Mucosa of stomach (tissue), 1 donor: Measurements from ENCODE around the gene KRT13.

Experiments used
- H3K27me3 ChIP-seq: one replicate; pipeline ENCODE4 v1.7.0; 2013; ENCODE audit warnings: mild to moderate bottlenecking, low read length; ENCODE audit not compliant: control insufficient read depth, insufficient read depth
- H3K36me3 ChIP-seq: one replicate; pipeline ENCODE4 v1.7.0; 2013; ENCODE audit warnings: low read length; ENCODE audit not compliant: control insufficient read depth, insufficient read depth
- H3K4me1 ChIP-seq: one replicate; pipeline ENCODE4 v1.7.0; 2013; ENCODE audit warnings: mild to moderate bottlenecking, low read length; ENCODE audit not compliant: control insufficient read depth, insufficient read depth
- H3K4me3 ChIP-seq: one replicate; pipeline ENCODE4 v1.7.0; 2013; ENCODE audit warnings: low read length
- H3K9ac ChIP-seq: one replicate; pipeline ENCODE4 v1.7.0; 2013; ENCODE audit warnings: mild to moderate bottlenecking, low read length, moderate library complexity
- H3K9me3 ChIP-seq: one replicate; pipeline ENCODE4 v1.7.0; 2013; ENCODE audit warnings: mild to moderate bottlenecking, low read length, moderate library complexity; ENCODE audit not compliant: control insufficient read depth
- donor health status: Pancreatic carcinoma.

The KRT13 gene

DNA sequence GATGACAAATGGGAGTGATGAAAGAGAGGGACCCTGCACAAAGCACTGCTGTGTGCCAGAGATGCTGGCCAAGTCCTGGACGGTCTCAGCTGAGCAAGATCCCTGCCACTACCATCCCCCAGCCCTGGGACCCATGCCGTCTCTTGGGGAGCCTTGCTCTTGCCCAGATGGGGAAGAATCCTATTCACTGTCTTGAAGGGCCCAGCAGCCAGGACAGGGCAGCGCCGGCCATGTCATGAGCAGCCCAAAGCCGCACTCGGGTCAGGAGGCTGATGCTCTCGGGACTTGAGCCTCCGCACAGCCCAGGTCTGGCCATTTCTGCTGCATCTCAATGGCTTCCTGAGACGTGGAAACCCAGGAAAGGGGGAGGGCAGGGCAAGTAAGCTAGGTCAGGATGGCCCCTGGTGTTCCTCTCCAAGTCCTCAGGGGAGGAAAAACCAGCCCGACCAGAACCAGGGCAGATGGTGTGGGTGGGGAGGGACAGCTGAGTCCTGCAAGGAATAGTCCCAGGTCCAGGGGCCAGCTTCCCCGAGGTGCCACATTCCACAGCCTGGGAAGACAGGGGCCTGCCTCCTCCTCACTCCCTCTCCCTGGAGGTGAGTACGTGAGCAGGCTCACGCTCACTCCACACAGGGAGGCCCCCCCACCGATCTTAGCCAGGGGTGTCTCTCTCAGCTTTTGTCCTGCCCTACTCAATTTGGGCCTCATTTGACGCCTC, 30.5 kb upstream of the KRT13 start:
- H3K4me1 ChIP-seq = peaks cover 2% of the 10 kb centered on the region

GRCh38 chr17:41534899-41535546, 29.6 kb upstream of the KRT13 start:
- H3K9ac ChIP-seq = no peak overlapping the region
- H3K4me1 ChIP-seq = peaks cover 10% of the 10 kb centered on the region
- H3K9me3 ChIP-seq = no peaks in the 10 kb centered on the region
- no peaks in the 10 kb centered on the region for H3K27me3 ChIP-seq
- no peaks in the 10 kb centered on the region for H3K36me3 ChIP-seq
- H3K4me3 ChIP-seq = no peak overlapping the region

More for the DNA sequence above, 30.5 kb upstream of the KRT13 start:
- Histone ChIP-seq H3K4me3 (no peak overlapping the region), H3K9me3 (no peaks in the 10 kb centered on the region), H3K36me3 (no peaks in the 10 kb centered on the region), H3K9ac (no peak overlapping the region), H3K27me3 (no peaks in the 10 kb centered on the region)

GRCh38 chr17:41533613-41534012, 28.2 kb upstream of the KRT13 start:
- Histone ChIP-seq H3K4me1 (peaks cover 24% of the 10 kb centered on the region), H3K9me3 (no peaks in the 10 kb centered on the region), H3K36me3 (no peaks in the 10 kb centered on the region), H3K27me3 (peaks cover 9% of the 10 kb centered on the region), H3K9ac (no peak overlapping the region), H3K4me3 (no peak overlapping the region)

DNA sequence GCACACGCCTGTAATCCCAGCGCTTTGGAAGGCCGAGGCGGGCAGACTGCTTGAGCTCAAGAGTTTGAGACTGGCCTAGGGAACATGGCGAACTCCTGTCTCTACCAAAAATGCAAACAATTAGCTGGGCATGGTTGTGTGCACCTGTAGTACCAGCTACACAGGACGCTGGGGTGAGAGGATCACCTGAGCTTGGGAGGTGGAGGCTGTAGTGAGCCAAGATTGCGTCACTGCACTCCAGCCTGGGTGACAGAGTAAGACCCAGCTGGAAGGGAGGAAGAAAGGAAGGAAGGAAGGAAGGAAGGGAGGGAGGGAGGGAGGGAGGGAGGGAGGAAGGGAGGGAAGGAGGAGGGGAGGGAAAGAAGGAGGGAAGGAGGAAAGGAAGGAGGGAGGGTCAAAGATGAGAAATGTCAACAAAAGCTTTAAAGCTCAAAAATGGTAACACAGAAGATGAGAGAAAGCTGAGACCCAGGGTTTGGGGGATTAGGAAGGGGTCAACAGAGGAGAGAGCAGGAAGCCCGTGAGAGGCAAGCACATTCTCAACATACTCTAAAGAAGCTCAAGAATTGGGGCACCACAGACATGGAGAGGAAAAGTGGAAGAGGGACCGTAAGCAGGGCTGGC, 27.6 kb upstream of the KRT13 start:
- Histone ChIP-seq H3K27me3 (peaks cover 13% of the 10 kb centered on the region), H3K4me1 (peaks cover 27% of the 10 kb centered on the region), H3K36me3 (no peaks in the 10 kb centered on the region), H3K4me3 (no peak overlapping the region), H3K9me3 (no peaks in the 10 kb centered on the region), H3K9ac (no peak overlapping the region)

GRCh38 chr17:41531993-41532392, 26.6 kb upstream of the KRT13 start:
- Histone ChIP-seq H3K9me3 (no peaks in the 10 kb centered on the region), H3K36me3 (peaks cover 3% of the 10 kb centered on the region), H3K4me3 (no peak overlapping the region), H3K27me3 (peaks cover 23% of the 10 kb centered on the region), H3K9ac (no peak overlapping the region), H3K4me1 (peaks cover 32% of the 10 kb centered on the region)

DNA sequence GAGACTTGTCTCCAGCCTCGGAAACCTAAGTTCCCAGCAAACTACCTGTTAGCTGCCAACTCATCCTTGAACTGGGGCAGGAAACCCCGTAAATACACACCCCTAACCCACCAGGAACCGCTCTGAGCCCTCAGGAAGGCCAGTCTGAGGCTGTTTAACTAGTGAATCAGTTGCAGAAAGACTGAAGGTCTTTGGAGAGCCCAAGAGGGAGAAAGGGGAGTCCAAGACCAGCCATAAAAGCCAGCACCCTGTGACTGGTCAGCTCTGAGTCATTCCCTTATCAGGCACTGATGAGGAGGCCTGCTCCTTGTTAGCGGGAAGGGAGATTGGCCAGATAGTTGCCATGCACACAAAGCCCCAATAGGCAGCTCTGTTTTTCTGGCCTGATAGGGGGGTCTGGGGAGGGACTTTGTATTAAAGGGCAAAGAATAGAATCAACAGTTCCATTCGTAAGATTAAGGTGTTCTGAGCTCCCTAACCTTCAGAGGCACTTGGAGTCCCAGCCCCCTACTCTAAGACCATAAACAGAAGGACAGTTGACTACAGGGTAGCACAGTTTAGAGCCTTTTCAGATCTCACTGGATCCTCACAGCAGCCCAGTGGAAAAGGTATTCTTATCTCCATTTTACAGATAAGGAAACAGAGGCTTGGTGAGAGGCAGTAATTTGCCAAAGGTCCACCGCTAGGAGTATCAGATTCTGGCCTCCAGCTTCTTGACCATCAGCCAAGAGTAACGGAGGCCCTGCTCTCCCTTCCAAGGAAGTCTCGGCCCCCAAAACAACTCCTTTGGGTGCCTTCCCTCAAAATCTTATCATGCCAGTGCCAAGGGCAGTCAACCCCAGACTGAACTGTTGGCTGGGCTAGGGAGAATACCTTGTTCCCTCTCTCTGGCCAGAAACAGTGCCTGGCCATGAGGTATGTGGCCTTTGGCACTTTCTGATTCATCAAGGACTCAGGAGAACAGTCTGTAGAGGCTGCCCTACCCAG, 24.9 kb upstream of the KRT13 start:
- Histone ChIP-seq H3K27me3 (peaks cover 26% of the 10 kb centered on the region), H3K9me3 (no peaks in the 10 kb centered on the region), H3K36me3 (peaks cover 7% of the 10 kb centered on the region), H3K4me3 (no peak overlapping the region), H3K4me1 (peaks cover 35% of the 10 kb centered on the region), H3K9ac (peak overlapping the region; percentile 90)

GRCh38 chr17:41529491-41529915, 24.1 kb upstream of the KRT13 start:
- peaks cover 43% of the 10 kb centered on the region for H3K4me1 ChIP-seq
- peak overlapping the region; percentile 90 for H3K9ac ChIP-seq
- no peak overlapping the region for H3K4me3 ChIP-seq
- H3K9me3 ChIP-seq = no peaks in the 10 kb centered on the region
- peaks cover 26% of the 10 kb centered on the region for H3K27me3 ChIP-seq
- H3K36me3 ChIP-seq = peaks cover 13% of the 10 kb centered on the region

DNA sequence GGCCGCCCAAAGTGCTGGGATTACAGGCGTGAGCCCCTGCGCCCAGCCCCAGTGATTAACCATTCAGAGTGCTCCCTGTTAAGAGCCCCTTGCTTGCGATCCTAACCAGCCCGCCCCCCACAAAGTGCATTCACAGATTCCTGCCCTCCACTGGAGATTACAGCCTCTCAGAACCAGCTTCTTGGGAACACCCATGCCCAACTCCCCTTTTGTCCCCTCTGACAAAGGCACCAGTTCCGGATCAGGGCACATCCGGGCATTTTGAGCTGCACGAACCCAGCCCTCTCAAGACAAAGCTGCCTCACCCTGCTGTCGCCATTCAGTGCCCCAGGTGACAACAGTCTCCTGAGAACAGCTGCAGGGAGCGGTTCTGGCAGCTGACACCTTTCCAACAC, 23.5 kb upstream of the KRT13 start:
- peaks cover 26% of the 10 kb centered on the region for H3K27me3 ChIP-seq
- H3K4me1 ChIP-seq = peaks cover 49% of the 10 kb centered on the region
- H3K4me3 ChIP-seq = peak overlapping the region; percentile 72
- H3K9ac ChIP-seq = peak overlapping the region; percentile 90
- H3K9me3 ChIP-seq = no peaks in the 10 kb centered on the region
- peaks cover 15% of the 10 kb centered on the region for H3K36me3 ChIP-seq

- Histone ChIP-seq H3K9ac (peak overlapping the region; percentile 90), H3K27me3 (peaks cover 26% of the 10 kb centered on the region), H3K4me3 (peak overlapping the region; percentile 72), H3K9me3 (no peaks in the 10 kb centered on the region), H3K4me1 (peaks cover 65% of the 10 kb centered on the region), H3K36me3 (peaks cover 28% of the 10 kb centered on the region)
Measured at GRCh38 chr17:41527063-41528023, 21.9 kb upstream of the KRT13 start.

GRCh38 chr17:41524261-41524660, 18.8 kb upstream of the KRT13 start:
- Histone ChIP-seq H3K27me3 (peaks cover 21% of the 10 kb centered on the region), H3K4me1 (peaks cover 76% of the 10 kb centered on the region), H3K36me3 (peaks cover 28% of the 10 kb centered on the region), H3K4me3 (peak overlapping the region; percentile 23), H3K9ac (peak overlapping the region; percentile 40), H3K9me3 (no peaks in the 10 kb centered on the region)

GRCh38 chr17:41523787-41524186, 18.4 kb upstream of the KRT13 start:
- Histone ChIP-seq H3K4me3 (peak overlapping the region; percentile 23), H3K36me3 (peaks cover 28% of the 10 kb centered on the region), H3K9me3 (no peaks in the 10 kb centered on the region), H3K27me3 (peaks cover 17% of the 10 kb centered on the region), H3K4me1 (peaks cover 72% of the 10 kb centered on the region), H3K9ac (peak overlapping the region; percentile 40)
